ENCODE data around the gene AKAP6.

Gene AKAP6, protein sequence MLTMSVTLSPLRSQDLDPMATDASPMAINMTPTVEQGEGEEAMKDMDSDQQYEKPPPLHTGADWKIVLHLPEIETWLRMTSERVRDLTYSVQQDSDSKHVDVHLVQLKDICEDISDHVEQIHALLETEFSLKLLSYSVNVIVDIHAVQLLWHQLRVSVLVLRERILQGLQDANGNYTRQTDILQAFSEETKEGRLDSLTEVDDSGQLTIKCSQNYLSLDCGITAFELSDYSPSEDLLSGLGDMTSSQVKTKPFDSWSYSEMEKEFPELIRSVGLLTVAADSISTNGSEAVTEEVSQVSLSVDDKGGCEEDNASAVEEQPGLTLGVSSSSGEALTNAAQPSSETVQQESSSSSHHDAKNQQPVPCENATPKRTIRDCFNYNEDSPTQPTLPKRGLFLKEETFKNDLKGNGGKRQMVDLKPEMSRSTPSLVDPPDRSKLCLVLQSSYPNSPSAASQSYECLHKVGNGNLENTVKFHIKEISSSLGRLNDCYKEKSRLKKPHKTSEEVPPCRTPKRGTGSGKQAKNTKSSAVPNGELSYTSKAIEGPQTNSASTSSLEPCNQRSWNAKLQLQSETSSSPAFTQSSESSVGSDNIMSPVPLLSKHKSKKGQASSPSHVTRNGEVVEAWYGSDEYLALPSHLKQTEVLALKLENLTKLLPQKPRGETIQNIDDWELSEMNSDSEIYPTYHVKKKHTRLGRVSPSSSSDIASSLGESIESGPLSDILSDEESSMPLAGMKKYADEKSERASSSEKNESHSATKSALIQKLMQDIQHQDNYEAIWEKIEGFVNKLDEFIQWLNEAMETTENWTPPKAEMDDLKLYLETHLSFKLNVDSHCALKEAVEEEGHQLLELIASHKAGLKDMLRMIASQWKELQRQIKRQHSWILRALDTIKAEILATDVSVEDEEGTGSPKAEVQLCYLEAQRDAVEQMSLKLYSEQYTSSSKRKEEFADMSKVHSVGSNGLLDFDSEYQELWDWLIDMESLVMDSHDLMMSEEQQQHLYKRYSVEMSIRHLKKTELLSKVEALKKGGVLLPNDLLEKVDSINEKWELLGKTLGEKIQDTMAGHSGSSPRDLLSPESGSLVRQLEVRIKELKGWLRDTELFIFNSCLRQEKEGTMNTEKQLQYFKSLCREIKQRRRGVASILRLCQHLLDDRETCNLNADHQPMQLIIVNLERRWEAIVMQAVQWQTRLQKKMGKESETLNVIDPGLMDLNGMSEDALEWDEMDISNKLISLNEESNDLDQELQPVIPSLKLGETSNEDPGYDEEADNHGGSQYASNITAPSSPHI (N-terminal part only)

DNA sequence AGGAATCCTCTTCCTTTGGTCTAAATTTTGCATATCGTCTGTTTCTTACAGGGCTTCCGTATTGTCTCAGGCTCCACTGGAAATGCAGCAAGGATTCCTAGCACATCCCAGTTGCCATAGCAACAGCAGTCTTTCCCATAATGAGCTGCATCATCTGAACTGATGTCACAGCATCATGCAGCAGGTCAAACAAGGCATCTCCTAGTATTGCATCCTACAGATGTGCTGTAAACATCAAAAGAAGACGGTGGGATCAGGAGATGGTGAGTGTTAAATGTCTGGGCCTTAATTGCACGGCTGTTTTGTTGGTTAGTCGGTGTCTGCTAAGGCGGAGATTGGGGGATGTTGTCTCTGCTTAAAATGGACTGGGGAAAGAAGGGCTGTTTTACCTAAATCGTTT is at the start of gene AKAP6:
AKAP6 (plus strand) TSS at position 153 of the 400 bp plus-strand sequence. CDS start 104,196 bp downstream, outside the sequence.
- no peak for DNase-seq (ENCODE audit: low read depth in 2 of 2)

DNA sequence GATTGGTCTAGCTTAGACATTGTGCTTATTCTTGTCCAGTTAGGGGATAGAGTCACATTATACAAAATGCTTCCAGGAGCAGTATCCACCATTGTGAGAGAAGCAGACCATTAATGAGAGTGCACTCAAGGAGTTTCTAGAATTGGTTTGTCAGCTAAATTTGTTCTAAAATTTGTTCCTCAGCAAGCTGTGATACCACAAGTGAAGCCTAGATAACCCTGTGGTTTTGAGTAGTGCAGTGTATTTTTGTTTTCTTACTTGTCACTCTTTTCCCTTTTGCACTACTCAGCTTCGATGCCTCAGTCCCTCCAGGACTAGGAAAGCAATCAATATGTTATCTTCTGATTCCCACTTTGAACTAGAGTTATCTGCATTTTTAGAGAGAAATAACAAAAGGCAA is 42.5 kb upstream of the AKAP6 start:
- DNase-seq (ENCODE audit: low read depth in 2 of 2): no peak

DNA sequence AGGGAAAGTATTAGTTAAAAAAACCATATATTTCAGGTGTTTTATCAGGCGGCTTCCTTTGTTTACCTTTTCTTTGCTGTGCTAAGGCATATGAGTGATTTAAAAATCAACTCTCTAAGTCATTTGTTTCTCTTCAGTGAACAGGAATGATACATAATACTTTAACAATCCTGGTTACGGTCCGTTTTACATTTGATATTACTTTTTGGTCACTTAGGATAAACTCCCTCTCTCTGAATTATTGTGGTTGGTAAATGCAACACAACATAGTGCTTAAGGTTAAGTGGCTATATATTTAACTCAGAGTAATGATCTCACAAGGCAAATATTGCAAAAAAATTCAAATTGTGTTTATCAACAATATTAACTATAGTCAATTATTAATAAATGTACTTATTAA is 32.7 kb upstream of the AKAP6 start:
- DNase-seq (ENCODE audit: low read depth in 2 of 2): no peak

DNA sequence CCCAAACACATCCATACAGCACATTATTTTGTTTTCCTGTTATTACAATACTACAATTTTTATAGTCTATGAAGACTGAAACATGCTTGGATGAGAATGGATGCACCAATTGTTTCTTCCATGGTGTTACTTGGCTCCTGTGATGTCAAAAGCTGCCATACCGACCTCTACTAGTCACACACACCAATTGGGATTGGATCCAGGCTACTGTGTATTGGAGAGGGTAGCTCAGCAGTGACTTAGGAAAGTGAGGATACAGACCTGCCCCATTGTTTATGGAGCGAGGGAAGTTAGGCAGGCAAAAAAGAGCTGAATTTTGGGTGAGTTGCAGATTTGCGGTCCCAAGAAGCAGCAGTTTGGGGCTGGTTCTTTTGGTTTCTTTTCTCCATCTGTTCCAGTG is 30.8 kb upstream of the AKAP6 start:
- no peak for DNase-seq (ENCODE audit: low read depth in 2 of 2)

DNA sequence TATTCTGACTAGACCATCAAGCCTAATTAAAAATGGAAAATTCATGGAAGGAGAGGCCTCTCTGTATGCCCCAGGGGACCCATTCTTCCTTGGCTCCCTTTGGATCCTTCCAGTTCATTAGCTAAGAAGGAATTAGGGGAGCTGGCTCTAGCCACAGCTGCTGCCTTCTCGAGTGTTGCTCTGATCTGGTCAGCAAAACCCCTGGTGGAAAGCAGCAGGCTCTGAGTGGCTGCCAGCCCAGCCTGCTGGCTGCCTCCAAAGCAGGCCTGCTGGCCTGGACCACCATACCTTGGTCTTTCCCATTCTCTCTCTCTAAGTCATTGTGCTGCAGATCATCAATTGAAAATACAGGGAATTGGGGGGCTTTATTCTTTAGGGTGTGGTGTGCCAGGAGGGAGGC is 29.0 kb upstream of the AKAP6 start:
- DNase-seq (ENCODE audit: low read depth in 2 of 2): no peak

DNA sequence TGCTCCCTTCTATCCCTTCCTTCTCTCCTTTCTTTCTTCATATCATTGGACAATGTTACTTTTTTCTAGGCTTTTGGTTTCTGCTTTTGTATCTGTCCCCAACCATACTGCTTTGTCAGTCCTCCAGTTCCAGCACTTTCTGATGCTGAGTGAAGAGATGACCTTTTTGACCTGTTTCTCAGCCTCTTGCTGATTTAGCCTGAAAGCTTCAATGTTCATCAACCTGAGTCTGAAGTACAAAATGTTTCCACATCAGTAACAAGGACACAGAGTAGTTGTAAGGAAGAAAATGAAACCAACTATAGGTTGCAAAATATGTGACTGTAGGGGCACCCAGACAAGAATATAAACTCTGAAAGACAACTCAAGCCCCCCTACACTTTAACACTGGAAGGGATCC is 25.2 kb upstream of the AKAP6 start:
- DNase-seq (ENCODE audit: low read depth in 2 of 2): no peak

DNA sequence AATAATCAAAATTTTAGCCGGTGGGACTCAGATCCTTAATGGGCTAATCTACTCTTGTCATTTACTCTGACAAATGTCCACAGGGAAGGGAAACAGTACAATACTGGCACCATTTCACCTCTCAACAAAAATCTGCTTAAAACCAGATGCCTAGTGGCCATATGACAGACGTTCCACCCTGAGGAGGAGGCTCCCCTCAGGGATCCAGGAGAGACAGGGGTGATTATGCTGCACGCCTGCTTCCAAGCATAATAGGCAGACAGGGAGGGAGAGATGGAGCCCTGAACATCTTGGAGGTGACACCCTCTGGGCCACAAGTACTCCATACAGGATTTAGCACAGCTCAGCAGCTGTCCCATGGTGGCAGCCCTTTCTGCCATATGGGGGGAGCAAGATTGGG is 24.8 kb upstream of the AKAP6 start:
- no peak for DNase-seq (ENCODE audit: low read depth in 2 of 2)

DNA sequence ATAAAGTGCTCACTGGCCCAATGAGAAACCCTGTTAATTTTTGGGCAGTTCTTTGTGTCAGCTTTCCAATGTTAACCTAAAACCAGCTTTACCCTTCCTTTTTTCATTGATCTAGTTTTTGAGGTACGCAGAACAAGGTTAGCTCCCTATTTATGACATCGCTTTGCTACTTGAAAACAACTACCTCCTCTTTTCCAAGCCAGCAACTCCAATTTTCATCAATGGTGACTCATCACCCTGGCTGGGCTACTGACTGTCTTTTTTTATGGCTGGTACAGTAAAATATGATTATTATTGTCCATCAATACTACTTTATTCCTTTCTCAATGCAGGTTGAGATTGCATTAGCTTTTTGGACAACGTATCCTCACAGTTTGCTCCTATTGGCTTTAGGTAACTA is 22.5 kb upstream of the AKAP6 start:
- no peak for DNase-seq (ENCODE audit: low read depth in 2 of 2)

DNA sequence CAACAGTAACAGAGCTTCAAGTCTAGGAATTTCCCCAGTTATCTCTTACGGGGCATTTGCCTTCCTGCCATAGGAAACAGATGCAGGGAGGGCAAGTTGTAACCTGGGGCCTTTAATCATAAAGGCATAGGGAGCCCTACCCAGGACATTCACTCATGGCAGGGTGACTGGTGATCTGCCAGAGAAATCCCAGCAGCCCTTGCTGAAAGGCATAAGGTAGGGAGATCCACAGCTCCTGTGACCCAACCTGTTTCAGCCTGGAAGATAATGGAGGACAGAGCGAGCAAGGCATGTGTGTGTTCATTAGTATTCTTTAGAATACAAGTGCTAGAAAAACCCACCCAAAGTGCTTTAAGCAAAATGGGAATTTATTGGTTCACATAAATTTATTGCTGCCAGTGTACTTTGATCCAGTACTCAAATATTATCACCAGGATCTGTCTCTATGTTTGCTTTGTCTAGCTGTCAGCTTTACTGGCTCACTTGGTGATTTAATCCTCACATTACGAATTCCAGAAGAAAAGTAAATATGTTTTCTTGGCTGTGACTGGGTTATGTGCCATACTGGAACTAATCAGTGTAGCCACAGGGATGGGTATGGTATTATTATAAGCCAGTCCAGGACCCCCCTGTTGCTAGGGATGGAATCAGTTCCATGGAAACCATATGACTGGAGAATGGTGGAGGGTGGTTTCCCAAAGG is 21.1 kb upstream of the AKAP6 start:
- DNase-seq (ENCODE audit: low read depth in 2 of 2): no peak

DNA sequence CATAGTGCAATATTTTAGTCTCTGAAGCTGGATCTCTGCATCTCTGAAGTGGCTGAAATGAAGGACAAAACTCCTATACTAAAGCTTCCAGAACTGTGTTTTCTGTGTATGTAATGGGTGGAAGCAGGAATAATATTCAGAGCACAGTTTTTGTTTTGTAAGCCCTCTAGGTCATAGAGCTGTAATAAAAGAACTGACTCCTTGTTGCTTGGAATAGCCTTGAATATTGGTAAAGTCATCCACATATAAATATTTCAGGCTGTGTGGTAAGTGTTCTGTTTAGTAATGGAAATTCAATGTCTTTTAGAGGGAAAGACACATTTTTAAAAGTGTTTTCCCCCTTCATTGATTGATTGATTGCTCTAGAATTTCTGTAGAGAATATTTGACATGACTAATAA is 18.2 kb upstream of the AKAP6 start:
- no peak for DNase-seq (ENCODE audit: low read depth in 2 of 2)

DNA sequence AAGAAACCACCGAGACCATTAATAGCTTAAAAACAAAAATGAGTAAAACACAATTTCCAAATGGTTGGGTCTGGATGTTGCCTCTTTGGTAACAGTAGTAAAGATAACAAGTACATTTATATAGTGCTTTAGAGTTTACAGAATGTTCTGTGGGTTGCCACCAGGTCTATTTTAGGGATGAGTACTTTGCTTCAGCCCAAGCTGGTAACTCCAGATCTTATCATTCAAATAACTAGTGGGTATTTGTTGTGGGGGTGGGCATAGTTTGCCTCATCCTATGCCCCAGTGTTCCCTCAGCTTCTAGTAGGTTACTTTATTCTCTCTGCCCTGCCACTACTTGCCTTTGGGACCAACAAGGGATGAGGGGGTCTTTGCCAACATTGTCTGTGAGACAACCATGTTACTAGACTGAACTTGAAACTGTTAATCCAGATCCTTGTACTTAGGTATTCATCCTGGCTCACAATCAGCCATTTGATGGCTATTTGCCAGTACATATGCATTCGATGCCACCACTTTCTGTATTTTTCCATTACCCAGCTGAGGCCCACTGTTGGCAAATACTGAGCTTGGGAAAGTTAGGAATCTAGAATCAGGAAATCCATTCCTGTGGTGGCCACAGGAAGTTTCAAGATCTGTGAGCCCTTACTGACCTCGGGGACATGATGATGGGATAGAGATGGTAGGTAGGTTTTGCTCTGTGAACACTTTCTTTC is 17.6 kb upstream of the AKAP6 start:
- no peak for DNase-seq (ENCODE audit: low read depth in 2 of 2)

DNA sequence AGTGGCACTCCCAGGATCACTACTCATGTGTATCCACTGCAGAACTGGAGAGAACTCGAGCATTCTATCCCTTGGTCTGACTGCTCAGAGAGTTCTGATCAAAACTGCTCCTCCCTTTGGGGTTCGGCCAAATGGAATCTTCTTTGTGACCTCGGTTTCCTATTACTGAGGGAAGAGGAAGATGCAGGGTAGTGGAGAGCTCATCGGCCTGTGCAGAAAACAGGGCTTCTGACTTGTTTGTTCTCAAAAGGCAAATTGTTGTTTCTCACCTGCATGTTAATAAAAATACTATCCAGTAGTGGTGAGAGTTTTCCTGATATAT is 17.1 kb upstream of the AKAP6 start:
- DNase-seq (ENCODE audit: low read depth in 2 of 2): no peak

DNA sequence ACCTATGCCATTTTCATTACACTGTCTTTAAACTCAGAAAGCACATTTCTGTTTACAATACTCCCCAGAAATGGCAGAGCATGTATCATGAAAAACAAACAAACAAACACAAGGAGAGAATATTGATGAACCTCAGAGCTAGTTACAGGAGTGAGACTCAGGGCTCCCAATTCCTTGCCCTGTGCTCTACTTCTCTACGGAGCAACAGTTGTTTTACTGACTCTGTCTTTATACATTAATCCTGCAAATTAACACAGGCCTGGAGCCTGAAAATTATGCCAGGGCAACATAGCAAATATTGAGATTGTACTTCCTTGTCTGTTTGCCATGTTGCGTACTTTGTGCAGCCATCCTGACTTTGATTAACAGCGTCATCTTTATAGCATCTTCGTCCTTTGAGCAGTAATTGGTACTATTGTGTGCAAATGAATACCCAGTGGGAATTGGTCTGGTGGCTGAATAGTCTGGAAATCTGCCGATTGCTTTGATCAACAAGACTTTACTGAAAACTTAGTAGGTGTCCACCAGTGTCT is 15.2 kb upstream of the AKAP6 start:
- no peak for DNase-seq (ENCODE audit: low read depth in 2 of 2)

DNA sequence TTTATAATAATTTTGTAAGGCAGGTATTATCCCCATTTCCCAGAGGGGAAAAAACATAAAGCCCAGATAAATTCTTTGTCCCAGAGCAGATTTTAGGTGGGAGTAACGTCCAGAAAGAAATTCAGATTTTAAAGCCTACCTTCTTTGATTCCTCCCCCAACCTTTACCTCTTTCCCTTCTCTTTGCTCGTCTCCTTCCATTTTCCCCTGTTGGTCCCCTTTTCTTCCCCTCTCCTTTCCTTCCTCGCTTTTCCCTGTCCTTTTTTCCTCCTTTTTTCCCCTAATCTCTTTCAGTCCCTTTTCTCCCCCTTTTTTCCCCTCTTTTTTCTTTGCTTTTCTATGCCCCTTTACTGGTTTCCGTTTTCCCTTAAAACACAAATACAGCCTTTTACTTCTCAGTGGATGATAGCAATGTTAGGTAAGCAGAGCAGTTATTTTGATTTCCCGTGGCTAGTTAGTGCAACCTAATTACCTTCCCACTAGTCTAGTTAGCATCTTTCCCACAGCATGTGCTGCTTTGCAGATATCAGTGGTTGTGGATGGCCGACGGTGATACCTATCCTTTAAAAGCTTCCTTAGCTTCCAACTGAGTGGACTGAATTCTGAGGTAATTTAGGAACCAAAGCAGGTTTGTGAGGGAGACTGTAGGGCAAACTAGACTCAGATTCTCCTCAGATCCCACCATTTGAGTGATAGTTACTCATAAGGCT is 10.9 kb upstream of the AKAP6 start:
- DNase-seq (ENCODE audit: low read depth in 2 of 2): no peak

DNA sequence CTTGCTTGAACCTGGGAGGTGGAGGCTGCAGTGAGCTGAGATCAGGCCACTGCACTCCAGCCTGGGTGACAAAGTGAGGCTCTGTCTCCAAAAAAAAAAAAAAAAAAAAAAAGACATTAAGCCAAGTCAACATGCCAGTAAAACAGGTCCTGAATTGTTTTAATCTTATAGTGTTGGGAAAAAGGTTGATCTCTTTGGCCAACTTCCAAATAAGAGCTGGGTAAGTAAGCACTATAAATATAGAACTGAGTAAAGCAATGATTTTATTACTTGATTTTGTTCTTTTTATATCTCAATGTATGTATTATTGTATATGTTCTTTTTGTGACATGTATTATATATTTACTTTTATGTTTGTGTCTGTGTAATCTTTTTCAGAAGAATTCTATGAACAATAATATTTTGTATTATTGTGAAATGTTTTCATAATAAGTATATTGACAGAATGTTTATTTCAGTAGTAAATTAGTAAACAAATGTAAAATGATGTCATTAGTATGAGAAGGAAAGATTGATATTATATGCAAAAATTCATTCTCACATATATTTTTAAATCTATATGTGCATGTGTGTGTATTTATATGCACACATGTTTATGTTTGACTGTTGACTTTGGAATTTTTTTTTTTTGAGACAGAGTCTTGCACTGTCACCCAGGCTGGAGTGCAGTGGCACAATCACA is 9.6 kb upstream of the AKAP6 start:
- DNase-seq (ENCODE audit: low read depth in 2 of 2): no peak

DNA sequence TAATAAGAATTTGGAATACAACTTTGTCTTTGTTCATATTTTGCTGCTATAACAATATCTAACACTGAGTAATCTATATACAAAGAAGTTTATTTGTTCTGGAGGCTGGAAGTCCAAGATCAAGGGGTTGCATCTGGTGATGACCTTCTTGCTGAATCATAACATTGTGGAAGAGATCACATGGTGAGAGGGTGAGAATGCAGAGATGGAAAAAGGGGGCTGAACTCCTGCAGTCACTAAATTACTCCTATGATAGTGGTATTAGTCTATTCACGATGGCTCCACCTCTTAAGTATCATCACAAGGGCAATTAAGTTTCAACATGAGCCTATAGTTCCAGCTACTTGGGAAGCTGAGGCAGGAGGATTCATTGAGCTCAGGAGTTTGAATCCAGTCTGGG is 4.5 kb upstream of the AKAP6 start:
- DNase-seq (ENCODE audit: low read depth in 2 of 2): no peak

DNA sequence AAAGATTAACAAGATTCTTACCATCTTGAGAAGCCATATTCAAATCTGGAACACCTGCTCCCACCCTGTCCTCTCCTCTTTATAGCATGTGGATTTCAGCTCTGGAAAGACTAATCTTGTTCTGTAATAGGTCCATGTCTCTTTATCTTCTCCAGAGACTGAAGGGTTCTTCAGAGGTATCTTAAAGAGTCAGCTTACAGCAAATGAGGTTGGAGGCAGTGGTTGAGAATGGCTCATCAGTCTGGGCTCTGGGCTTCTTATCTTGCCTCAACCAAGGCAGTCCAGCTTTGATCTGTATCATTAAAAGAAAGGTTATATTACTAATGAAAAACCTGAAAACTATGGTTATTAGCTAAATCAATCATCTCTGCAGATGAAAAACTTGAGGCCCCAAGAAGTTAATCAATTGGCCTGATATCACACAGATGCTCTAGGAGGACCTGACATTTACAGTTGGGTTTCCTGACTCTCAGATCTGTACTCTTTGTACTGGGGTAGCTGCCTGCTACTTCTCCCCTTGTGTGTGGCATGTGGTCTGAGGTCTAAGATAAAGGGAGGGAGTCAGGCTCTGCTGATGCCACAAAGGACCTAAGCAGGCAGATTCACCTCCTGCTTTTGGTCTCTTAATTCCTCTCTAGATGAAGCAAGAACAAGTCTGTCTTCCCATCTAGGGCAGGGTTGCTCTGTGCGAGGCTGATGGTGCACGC is 1.7 kb upstream of the AKAP6 start:
- no peak for DNase-seq (ENCODE audit: low read depth in 2 of 2)

DNA sequence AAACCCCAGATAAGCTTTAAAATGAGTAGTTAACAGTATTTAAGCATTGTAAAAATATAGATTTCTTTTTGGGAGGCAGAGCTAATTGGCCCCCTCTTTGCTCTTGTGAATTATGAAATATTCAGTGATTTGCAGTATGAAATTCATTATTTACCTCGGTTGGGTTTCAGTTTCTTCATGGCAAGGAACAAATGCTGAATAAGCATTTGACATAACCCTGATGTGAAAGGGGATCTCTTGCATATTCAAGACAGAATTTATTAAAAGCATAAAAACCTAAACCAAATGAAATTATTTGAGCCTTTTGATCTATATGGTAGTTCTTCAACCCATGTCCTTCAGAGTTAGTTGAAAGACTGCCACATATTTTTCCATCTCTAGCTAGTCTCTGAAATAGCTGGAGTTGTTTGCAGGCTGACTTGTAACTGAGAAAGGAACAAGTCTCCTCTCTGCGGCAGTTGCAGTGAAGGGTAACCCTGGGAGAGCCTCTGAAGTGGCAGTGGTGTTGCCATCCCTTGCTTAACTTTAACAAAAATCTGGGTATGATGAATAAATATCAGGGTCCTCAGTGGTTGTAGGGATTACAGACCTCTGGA is 690 bp downstream of the AKAP6 start:
- no peak for DNase-seq (ENCODE audit: low read depth in 2 of 2)
